Stomach smooth muscle (tissue), 2 donors: ENCODE data around the gene AGPAT2.

Experiments used
- H3K27ac ChIP-seq: one replicate; pipeline ENCODE4 v1.7.0; 2013; ENCODE audit warnings: mild to moderate bottlenecking, low read length, inconsistent platforms
- H3K27me3 ChIP-seq, 2 donors: one replicate each; pipeline ENCODE4 v1.7.0; 2013; ENCODE audit warnings: low read length in 2 of 2; ENCODE audit not compliant: insufficient read depth in 2 of 2, control insufficient read depth in 1 of 2
- H3K36me3 ChIP-seq, 2 donors: one replicate each; pipeline ENCODE4 v1.7.0; 2013; ENCODE audit warnings: low read length in 2 of 2; ENCODE audit not compliant: control insufficient read depth in 2 of 2, insufficient read depth in 2 of 2
- H3K4me1 ChIP-seq: one replicate; pipeline ENCODE4 v1.7.0; 2013; ENCODE audit warnings: low read length; ENCODE audit not compliant: control insufficient read depth, insufficient read depth
- H3K4me3 ChIP-seq, 2 donors: one replicate each; pipeline ENCODE4 v1.7.0; 2013; ENCODE audit warnings: low read length in 2 of 2
- H3K9ac ChIP-seq, 2 donors: one replicate each; pipeline ENCODE4 v1.7.0; 2013; ENCODE audit warnings: low read length in 2 of 2, mild to moderate bottlenecking in 1 of 2
- H3K9me3 ChIP-seq, 2 donors: one replicate each; pipeline ENCODE4 v1.7.0; 2013; ENCODE audit warnings: low read length in 2 of 2; ENCODE audit not compliant: control insufficient read depth in 2 of 2
- donor health status: healthy.
- donor health status: Pancreatic carcinoma.

The AGPAT2 gene

GRCh38 chr9:136665704-136666371 lies 21.4 kb downstream of the AGPAT2 start:
- Histone ChIP-seq H3K9ac (no peak overlapping the region), H3K36me3 (no peaks in the 10 kb centered on the region), H3K27me3 (peaks cover 13 to 34% of the 10 kb centered on the region in 2 donors), H3K4me1 (peaks cover 6% of the 10 kb centered on the region), H3K27ac (no peak overlapping the region), H3K4me3 (no peak overlapping the region), H3K9me3 (no peaks in the 10 kb centered on the region)

GRCh38 chr9:136665111-136665703 lies 22.1 kb downstream of the AGPAT2 start:
- Histone ChIP-seq H3K4me3 (peak overlapping the region in 1 of 2 donors; percentile 58), H3K4me1 (peaks cover 6% of the 10 kb centered on the region), H3K27ac (no peak overlapping the region), H3K9ac (peak overlapping the region in 1 of 2 donors; percentile 20), H3K27me3 (peaks cover 13 to 31% of the 10 kb centered on the region in 2 donors), H3K9me3 (no peaks in the 10 kb centered on the region), H3K36me3 (no peaks in the 10 kb centered on the region)

DNA sequence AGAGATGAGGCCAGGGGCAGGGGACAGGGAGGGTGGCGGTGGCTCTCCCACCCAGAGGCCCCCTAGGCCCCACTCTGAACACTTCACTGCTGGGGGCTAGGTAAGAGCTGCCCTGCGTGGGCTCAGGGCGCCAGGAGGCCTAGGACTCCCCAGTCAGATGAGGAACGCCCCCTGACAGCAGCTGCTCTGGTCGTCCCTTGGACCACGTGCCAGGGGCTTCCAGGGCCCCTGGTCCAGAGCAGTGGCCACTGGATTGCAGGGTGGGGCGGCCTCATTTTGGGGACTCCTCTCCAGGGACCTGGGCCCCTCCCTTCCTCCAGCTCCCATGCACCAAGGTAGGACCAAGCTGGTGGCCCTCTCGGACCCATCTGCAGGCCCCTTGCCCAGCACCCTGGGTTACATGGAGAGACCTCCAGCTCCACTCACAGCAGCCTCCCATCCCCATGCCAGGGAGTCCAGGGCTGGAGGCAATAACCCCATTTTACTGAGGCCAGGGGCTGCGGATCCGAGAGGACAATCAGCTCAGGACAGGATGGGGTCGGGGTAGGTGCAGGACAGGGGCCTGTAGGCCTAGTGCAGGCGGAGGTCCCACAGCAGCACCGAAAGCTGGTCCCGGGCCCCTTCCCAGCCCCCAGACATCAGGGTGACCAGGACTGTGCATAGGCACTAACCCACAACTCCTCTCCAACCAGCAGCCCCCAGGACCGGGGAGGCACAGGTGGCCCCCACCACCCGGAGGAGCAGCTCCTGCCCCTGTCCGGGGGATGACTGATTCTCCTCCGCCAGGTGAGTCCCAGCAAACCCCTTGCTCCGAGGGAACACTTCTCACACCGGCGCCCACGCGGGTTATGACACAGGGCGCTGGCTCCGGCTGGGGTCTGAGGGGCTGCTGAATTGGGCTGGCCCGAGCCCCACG lies 23.0 kb downstream of the AGPAT2 start:
- Histone ChIP-seq H3K27me3 (peaks cover 16 to 27% of the 10 kb centered on the region in 2 donors), H3K4me3 (peak overlapping the region in 1 of 2 donors; percentile 58), H3K4me1 (peaks cover 6% of the 10 kb centered on the region), H3K27ac (peak overlapping the region; percentile 41), H3K9me3 (no peaks in the 10 kb centered on the region), H3K36me3 (no peaks in the 10 kb centered on the region), H3K9ac (peak overlapping the region in 1 of 2 donors; percentile 20)

- peak within 1 kb of the TSS; percentile 41 for H3K27ac ChIP-seq
- peaks cover 20 to 29% of the 10 kb centered on the region in 2 donors for H3K27me3 ChIP-seq
- peaks cover 6% of the 10 kb centered on the region for H3K4me1 ChIP-seq
- H3K4me3 ChIP-seq, result peak within 1 kb of the TSS in 1 of 2 donors; percentile 58
- no peaks in the 10 kb centered on the region for H3K9me3 ChIP-seq
- peak within 1 kb of the TSS in 1 of 2 donors; percentile 13 for H3K9ac ChIP-seq
- no peaks in the 10 kb centered on the region for H3K36me3 ChIP-seq
Measured at GRCh38 chr9:136662656-136663581, 24.3 kb downstream of the AGPAT2 start, which contains the start of gene EGFL7. Gene EGFL7, plus strand, starts transcription at chr9:136662916. Its CDS starts 5,367 bp downstream, at chr9:136668283.

DNA sequence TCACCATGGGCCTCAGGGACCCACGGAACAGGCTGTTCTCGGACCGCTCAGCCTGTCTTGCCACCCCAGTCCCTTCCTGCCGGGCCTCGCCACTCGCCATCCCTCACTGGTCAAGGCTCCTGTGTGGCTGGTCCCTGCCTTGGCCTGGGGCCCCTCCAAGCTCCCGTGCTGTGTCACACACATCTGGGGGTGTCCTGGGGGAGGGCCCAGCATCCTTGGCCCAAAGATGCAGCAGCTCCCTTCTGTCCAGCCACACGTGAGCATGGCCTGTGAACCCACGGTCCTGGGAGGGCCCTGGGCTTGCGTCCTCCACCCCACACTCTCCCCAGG lies 25.0 kb downstream of the AGPAT2 start:
- no peaks in the 10 kb centered on the region for H3K9me3 ChIP-seq
- no peaks in the 10 kb centered on the region for H3K36me3 ChIP-seq
- H3K27me3 ChIP-seq, result peaks cover 22 to 33% of the 10 kb centered on the region in 2 donors
- H3K4me3 ChIP-seq, result peak overlapping the region in 1 of 2 donors; percentile 22
- no peak overlapping the region for H3K9ac ChIP-seq
- H3K4me1 ChIP-seq, result peaks cover 6% of the 10 kb centered on the region
- H3K27ac ChIP-seq, result peak overlapping the region; percentile 18

GRCh38 chr9:136661641-136662325 lies 25.5 kb downstream of the AGPAT2 start:
- Histone ChIP-seq H3K4me3 (no peak overlapping the region), H3K27me3 (peaks cover 25 to 37% of the 10 kb centered on the region in 2 donors), H3K4me1 (peaks cover 6% of the 10 kb centered on the region), H3K27ac (peak overlapping the region; percentile 18), H3K9ac (no peak overlapping the region), H3K36me3 (no peaks in the 10 kb centered on the region), H3K9me3 (no peaks in the 10 kb centered on the region)

- H3K4me3 ChIP-seq, result no peak overlapping the region
Measured at GRCh38 chr9:136660971-136661550, 26.2 kb downstream of the AGPAT2 start.

DNA sequence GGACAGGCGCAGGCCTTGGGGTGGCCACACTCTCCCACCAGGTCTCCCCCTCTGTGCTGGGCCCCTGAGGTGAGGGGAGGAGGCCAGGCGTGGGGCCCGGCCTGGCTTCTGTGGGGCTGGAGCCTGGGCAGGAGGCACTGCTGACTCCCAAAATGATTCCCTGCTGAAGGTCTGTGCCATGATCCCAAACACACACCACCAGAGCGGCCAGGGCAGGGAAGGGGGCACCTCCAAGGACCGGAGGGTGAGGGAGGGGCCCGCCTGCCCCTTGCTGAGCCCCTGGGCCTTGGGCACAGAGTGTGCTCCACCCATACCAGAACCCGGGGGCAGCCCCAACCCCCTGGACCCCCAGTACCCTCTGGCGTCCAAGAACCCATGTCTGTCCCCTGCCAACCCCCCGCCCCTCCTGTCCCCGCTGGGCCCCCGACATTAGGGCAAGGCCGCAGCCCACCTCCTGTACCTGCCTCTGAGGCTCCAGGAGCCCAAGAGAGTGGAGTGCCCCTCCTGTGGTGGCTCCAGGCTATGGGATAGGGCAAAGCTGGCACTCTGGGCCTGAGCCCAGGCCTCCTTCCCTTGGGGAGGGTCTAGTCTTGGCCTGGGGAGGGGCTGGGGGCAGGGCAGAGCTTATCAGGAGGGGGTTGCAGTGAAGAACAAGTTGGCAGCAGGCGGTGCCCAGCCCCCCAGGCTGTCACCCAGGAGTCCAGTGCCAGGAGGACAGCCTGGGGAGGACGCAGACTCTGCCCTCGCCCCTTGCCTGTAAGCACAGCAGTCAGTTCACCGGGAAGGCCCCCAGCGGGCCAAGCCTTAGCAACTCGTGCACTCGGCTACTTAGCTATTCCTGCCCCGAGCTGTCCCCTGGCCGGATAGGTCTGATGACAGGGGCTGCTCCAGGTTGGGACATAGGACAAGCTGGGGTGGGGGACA lies 27.1 kb downstream of the AGPAT2 start:
- H3K9ac ChIP-seq, result no peak overlapping the region
- H3K36me3 ChIP-seq, result no peaks in the 10 kb centered on the region
- H3K9me3 ChIP-seq, result no peaks in the 10 kb centered on the region
- H3K4me1 ChIP-seq, result peaks cover 4% of the 10 kb centered on the region
- H3K4me3 ChIP-seq, result peak overlapping the region in 1 of 2 donors; percentile 15
- no peak overlapping the region for H3K27ac ChIP-seq
- peaks cover 27 to 31% of the 10 kb centered on the region in 2 donors for H3K27me3 ChIP-seq

More at GRCh38 chr9:136660971-136661550, 26.2 kb downstream of the AGPAT2 start:
- Histone ChIP-seq H3K36me3 (no peaks in the 10 kb centered on the region), H3K27me3 (peaks cover 28 to 34% of the 10 kb centered on the region in 2 donors), H3K4me1 (peaks cover 6% of the 10 kb centered on the region), H3K9ac (no peak overlapping the region), H3K9me3 (no peaks in the 10 kb centered on the region), H3K27ac (no peak overlapping the region)
